B cell (primary cell): ENCODE measurements around the gene WDR64. TPM values are rescaled to one million over a fixed set of nuclear protein-coding genes. Genes with fewer than 3 reads are reported as not detected.

Source experiments
- ATAC-seq: fragments of 200-7000 bp; cut with Tn5 transposase; one replicate; pipeline ENCODE4 v1.10.0; 2021; ENCODE audit warnings: low read depth, mild to moderate bottlenecking, moderate number of reproducible peaks, moderate library complexity
- CTCF ChIA-PET: fragments of 350-600 bp; sonication (Branson Sonifier 250); formaldehyde crosslinking; loops from one replicate; lab custom pipeline; 2021; ENCODE audit warnings: antibody characterized with exemption, inconsistent platforms; lab: Charles Lee
- POLR2A ChIA-PET: fragments of 350-600 bp; sonication (Branson Sonifier 250); formaldehyde crosslinking; loops from one replicate; lab custom pipeline; 2021; ENCODE audit warnings: antibody characterized with exemption; lab: Charles Lee
- DNase-seq: peaks from one replicate; pipeline ENCODE4 v3.0.0; 2013
- H2AFZ ChIP-seq: 2 replicates; pipeline ENCODE4 v1.6.1; 2012; ENCODE audit warnings: mild to moderate bottlenecking, low read depth, low read length; ENCODE audit not compliant: insufficient read depth, poor library complexity, severe bottlenecking
- H3K27ac ChIP-seq, 2 donors: 1 replicate in 1 of 2; 2 replicates in 1 of 2; pipeline ENCODE4 v1.5.1; 2012 to 2013; ENCODE audit warnings: low read length in 2 of 2, mild to moderate bottlenecking in 2 of 2, moderate library complexity in 1 of 2
- H3K27me3 ChIP-seq, 4 experiments: fragments of 200-600 bp in 1 of 4; sonication (generic) in 1 of 4; replicated peaks in 1 of 4; 1 replicate in 2 of 4; 2 replicates in 2 of 4; pipeline versions ENCODE4 v1.6.1 to v1.7.0; 2013 to 2016; ENCODE audit warnings: low read length in 3 of 4, mild to moderate bottlenecking in 2 of 4, mixed read lengths in 1 of 4, moderate library complexity in 1 of 4; ENCODE audit not compliant: insufficient read depth in 4 of 4, control insufficient read depth in 3 of 4; ENCODE audit errors: control extremely low read depth in 1 of 4
- H3K36me3 ChIP-seq, 2 experiments: replicated peaks in 1 of 2; 1 replicate in 1 of 2; 2 replicates in 1 of 2; pipeline versions ENCODE4 v1.6.1 to v1.7.1; 2013; ENCODE audit warnings: low read length in 1 of 2; ENCODE audit not compliant: insufficient read depth in 2 of 2, control insufficient read depth in 1 of 2; ENCODE audit errors: control extremely low read depth in 1 of 2, extremely low read depth in 1 of 2
- H3K4me1 ChIP-seq, 2 donors: fragments of 200-600 bp in 1 of 2; sonication (generic) in 1 of 2; 1 replicate in 1 of 2; 2 replicates in 1 of 2; pipeline versions ENCODE4 v1.5.1 to v1.6.1; 2013 to 2017; ENCODE audit warnings: low read length in 2 of 2; ENCODE audit not compliant: control insufficient read depth in 2 of 2, insufficient read depth in 2 of 2
- H3K4me2 ChIP-seq: replicated peaks from 2 replicates; pipeline ENCODE3; 2012; ENCODE audit warnings: mild to moderate bottlenecking, low read depth, low read length; ENCODE audit not compliant: poor library complexity, severe bottlenecking
- H3K4me3 ChIP-seq, 5 experiments: fragments of 200-600 bp in 1 of 5; sonication (generic) in 1 of 5; 1 replicate in 3 of 5; 2 replicates in 2 of 5; pipeline versions ENCODE4 v1.5.1 to v1.7.0; 2011 to 2016; ENCODE audit warnings: low read length in 4 of 5, mild to moderate bottlenecking in 4 of 5, low read depth in 2 of 5, control low read depth in 1 of 5, moderate library complexity in 1 of 5; ENCODE audit not compliant: insufficient read depth in 1 of 5; ENCODE audit errors: control extremely low read depth in 1 of 5, extremely low read depth in 1 of 5
- H3K79me2 ChIP-seq: fragments of 200-600 bp; sonication (generic); one replicate; pipeline ENCODE4 v1.6.0; 2016; ENCODE audit warnings: low read length; ENCODE audit not compliant: control insufficient read depth, insufficient read depth
- H3K9ac ChIP-seq: fragments of 200-600 bp; sonication (generic); 2 replicates; pipeline ENCODE4 v1.6.1; 2017; ENCODE audit warnings: mild to moderate bottlenecking, low read length, moderate library complexity
- H3K9me3 ChIP-seq, 3 donors: one replicate each; pipeline versions ENCODE4 v1.6.1 to v1.7.1; 2013; ENCODE audit warnings: low read length in 2 of 3; ENCODE audit not compliant: control insufficient read depth in 2 of 3, insufficient read depth in 1 of 3; ENCODE audit errors: control extremely low read depth in 1 of 3
- H4K20me1 ChIP-seq: 2 replicates; pipeline ENCODE4 v1.6.0; 2012; ENCODE audit warnings: mild to moderate bottlenecking, low read length; ENCODE audit not compliant: insufficient read depth, control insufficient read depth, poor library complexity, severe bottlenecking
- H3K27ac Mint-ChIP-seq: one replicate; pipeline ENCODE4 v1.8.0; 2021; ENCODE audit warnings: mixed read lengths
- H3K27me3 Mint-ChIP-seq: one replicate; pipeline ENCODE4 v1.8.0; 2021; ENCODE audit warnings: mixed read lengths
- H3K4me1 Mint-ChIP-seq: one replicate; pipeline ENCODE4 v1.8.0; 2021; ENCODE audit warnings: mixed read lengths
- H3K4me3 Mint-ChIP-seq: one replicate; pipeline ENCODE4 v1.8.0; 2021; ENCODE audit warnings: mixed read lengths
- H3K9me3 Mint-ChIP-seq: one replicate; pipeline ENCODE4 v1.8.0; 2022; ENCODE audit warnings: mixed read lengths; ENCODE audit not compliant: insufficient read depth
- EZH2 ChIP-seq: IDR thresholded peaks from 2 replicates; pipeline ENCODE4 v1.6.1; 2012; ENCODE audit warnings: borderline replicate concordance, low read depth, mild to moderate bottlenecking, moderate library complexity, low read length; ENCODE audit not compliant: insufficient read depth, poor library complexity, severe bottlenecking
- WGBS: methylation state at CpG from one replicate; pipeline ENCODE4 v1.1.5; 2013; ENCODE audit warnings: missing lambda C conversion rate; ENCODE audit not compliant: insufficient coverage; 5-methylcytosine and 5-hydroxymethylcytosine counted together
- intact Hi-C: fragments of 100-400 bp; cut with micrococcal nuclease; formaldehyde crosslinking; loops from one replicate; pipeline ENCODE4 v1.10.0; 2022
- polyA plus RNA-seq: library from polyadenylated mRNA; depleted of rRNA; stranded (reverse); fragments of >200 nt; gene quantifications from 2 replicates; pipeline ENCODE4 v1.2.3, GENCODE V29; 2012
- total RNA-seq, 2 donors: library from RNA; stranded (reverse); fragments of 120-200 nt in 1 of 2; gene quantifications; 1 replicate in 1 of 2; 2 replicates in 1 of 2; pipeline versions ENCODE4 v1.2.3 to v1.2.4, GENCODE V29; 2013 to 2022
- TF ChIP-seq, protein P1 (sequence below): fragments of 200-600 bp; IDR thresholded peaks from one replicate; pipeline ENCODE4 v1.8.0; 2022; ENCODE audit warnings: antibody characterized with exemption, mild to moderate bottlenecking

Gene WDR64
- total and polyA plus RNA-seq, 2 donors (not counting 1 experiment from before 2014, with no cell fraction given) = 0.13 TPM; not detected in 1

DNA sequence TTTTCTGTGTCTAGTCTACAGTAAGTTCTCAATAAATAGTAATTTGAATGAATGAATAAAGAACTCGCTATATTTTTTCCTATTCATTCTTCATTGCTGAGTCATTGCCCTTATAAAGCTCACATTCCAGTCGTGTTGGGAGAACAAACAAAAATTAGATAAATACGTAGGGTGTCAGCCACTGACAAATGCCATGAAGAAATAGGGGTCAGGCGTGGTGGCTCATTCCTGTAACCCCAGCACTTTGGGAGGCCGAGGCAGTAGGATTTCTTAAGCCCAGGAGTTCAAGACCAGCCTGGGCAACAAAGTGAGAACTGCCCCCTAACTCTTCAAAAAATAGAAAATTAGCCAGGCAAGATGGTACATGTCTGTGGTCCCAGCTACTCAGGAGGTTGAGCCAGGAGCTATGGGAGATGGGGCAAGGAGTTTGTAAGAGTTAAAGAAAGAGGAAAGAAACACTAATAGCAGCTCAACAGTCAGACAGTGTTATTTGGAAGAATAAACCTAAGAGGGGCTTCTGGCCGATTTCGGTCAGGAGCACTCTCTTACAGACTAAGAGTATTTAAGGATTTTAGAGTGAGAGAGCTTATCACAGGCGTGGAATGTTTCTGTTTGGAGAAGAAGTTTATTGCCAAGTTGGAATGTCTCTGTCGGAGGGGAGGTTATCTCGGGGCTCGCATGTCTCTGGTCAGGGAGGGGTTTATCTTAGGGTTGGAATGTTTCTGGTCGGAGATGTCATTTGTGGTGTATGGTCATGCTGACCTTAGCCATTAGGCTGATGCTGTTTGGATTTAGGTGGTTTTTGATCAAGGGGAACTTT, 10.1 kb upstream of the WDR64 start:
- H3K4me1 ChIP-seq = peaks cover 22 to 26% of the 10 kb centered on the region in 2 donors
- no peaks in the 10 kb centered on the region for H4K20me1 ChIP-seq
- H3K27me3 ChIP-seq = no peaks in the 10 kb centered on the region
- H3K4me2 ChIP-seq = no peak overlapping the region
- intact Hi-C loops = no loop called here
- Mint-ChIP-seq H3K4me1 (peaks cover 35% of the 10 kb centered on the region), H3K27me3 (no peaks in the 10 kb centered on the region), H3K27ac (no peak overlapping the region), H3K9me3 (peaks cover 3% of the 10 kb centered on the region), H3K4me3 (no peak overlapping the region)
- ATAC-seq (no peak), DNase-seq (peak; percentile 9)
- CTCF ChIA-PET = interaction anchor here (1.0 to 1.6 kb wide), 3 partner anchors 14 to 19 kb away, joined by 3 to 4 read pairs (median 4); no protein-coding TSS in a partner anchor
- H3K36me3 ChIP-seq = no peaks in the 10 kb centered on the region
- POLR2A ChIA-PET = no interaction called here
- no peak overlapping the region for H3K27ac ChIP-seq
- H3K9ac ChIP-seq = no peak overlapping the region
- peaks cover 26% of the 10 kb centered on the region for H3K79me2 ChIP-seq
- H3K4me3 ChIP-seq = no peak overlapping the region
- 98% methylated on average over 10 of the region's 12 CpGs for WGBS
- TF ChIP-seq, protein P1, sequence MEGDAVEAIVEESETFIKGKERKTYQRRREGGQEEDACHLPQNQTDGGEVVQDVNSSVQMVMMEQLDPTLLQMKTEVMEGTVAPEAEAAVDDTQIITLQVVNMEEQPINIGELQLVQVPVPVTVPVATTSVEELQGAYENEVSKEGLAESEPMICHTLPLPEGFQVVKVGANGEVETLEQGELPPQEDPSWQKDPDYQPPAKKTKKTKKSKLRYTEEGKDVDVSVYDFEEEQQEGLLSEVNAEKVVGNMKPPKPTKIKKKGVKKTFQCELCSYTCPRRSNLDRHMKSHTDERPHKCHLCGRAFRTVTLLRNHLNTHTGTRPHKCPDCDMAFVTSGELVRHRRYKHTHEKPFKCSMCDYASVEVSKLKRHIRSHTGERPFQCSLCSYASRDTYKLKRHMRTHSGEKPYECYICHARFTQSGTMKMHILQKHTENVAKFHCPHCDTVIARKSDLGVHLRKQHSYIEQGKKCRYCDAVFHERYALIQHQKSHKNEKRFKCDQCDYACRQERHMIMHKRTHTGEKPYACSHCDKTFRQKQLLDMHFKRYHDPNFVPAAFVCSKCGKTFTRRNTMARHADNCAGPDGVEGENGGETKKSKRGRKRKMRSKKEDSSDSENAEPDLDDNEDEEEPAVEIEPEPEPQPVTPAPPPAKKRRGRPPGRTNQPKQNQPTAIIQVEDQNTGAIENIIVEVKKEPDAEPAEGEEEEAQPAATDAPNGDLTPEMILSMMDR = no peak
- no peak for TF ChIP-seq EZH2
- peaks cover 0 to 4% (median 0%) of the 10 kb centered on the region in 3 donors for H3K9me3 ChIP-seq
- H2AFZ ChIP-seq = peak overlapping the region; percentile 74

DNA sequence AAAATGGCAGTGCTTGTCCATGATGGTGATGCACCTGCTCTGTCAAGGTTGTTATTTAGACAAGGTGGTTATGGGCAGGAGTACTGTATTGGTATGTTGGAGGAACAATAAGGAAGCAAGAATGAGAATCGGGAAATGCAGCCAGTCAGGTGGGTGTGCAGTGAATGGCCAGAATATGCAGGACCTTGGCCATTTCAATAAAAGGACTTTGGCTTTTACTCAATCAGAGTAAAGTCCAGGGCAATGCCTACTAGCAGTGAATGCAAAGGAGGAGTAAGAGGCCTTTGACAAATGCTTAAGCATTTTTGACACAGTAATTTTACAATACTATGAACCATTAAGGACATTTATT, 9.5 kb upstream of the WDR64 start:
- Mint-ChIP-seq H3K4me3 (no peak overlapping the region), H3K4me1 (peaks cover 29% of the 10 kb centered on the region), H3K9me3 (peaks cover 3% of the 10 kb centered on the region), H3K27ac (no peak overlapping the region), H3K27me3 (no peaks in the 10 kb centered on the region)
- intact Hi-C loops = no loop called here
- ATAC-seq (no peak), DNase-seq (no peak)
- Histone ChIP-seq H3K4me1 (peaks cover 16 to 20% of the 10 kb centered on the region in 2 donors), H3K27me3 (no peaks in the 10 kb centered on the region), H3K4me2 (no peak overlapping the region), H3K9ac (no peak overlapping the region), H3K27ac (no peak overlapping the region), H4K20me1 (no peaks in the 10 kb centered on the region), H2AFZ (no peak overlapping the region), H3K9me3 (peaks cover 0 to 4% (median 0%) of the 10 kb centered on the region in 3 donors), H3K4me3 (no peak overlapping the region), H3K79me2 (peaks cover 20% of the 10 kb centered on the region), H3K36me3 (no peaks in the 10 kb centered on the region)
- TF ChIP-seq, protein P1 = no peak
- TF ChIP-seq EZH2 = no peak
- ChIA-PET POLR2A (interaction anchor here (1.1 kb wide), 1 partner anchor 33 kb away, joined by 3 read pairs; no protein-coding TSS in a partner anchor), CTCF (interaction anchor here (1.0 to 1.6 kb wide), 2 partner anchors 15 to 20 kb away, joined by 4 read pairs; no protein-coding TSS in a partner anchor)
- WGBS = 100% methylated on average over 1 of the region's 1 CpG
